ENCODE results near the gene COL4A5.

DNA sequence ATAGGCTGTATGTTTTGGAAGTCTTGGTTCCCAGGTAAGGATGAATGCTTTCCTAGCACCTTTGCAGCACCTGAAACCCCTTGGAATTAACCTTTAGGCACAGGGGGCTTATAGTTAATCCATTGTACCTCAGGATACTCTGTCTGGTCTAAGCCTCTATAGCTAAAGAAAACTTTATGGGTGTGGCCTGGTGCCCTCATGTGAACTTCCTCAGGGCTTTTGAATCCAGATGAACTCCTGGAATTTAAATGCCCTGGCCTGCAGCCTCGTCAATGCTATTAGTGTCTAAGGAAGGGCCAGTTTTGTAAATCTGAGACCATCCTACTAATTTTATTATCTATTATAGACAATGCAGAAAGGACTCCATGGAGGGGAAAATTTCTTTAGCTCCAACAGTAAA is 262.9 kb downstream of the COL4A5 start:
- TF ChIP-seq, protein P1, sequence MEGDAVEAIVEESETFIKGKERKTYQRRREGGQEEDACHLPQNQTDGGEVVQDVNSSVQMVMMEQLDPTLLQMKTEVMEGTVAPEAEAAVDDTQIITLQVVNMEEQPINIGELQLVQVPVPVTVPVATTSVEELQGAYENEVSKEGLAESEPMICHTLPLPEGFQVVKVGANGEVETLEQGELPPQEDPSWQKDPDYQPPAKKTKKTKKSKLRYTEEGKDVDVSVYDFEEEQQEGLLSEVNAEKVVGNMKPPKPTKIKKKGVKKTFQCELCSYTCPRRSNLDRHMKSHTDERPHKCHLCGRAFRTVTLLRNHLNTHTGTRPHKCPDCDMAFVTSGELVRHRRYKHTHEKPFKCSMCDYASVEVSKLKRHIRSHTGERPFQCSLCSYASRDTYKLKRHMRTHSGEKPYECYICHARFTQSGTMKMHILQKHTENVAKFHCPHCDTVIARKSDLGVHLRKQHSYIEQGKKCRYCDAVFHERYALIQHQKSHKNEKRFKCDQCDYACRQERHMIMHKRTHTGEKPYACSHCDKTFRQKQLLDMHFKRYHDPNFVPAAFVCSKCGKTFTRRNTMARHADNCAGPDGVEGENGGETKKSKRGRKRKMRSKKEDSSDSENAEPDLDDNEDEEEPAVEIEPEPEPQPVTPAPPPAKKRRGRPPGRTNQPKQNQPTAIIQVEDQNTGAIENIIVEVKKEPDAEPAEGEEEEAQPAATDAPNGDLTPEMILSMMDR (IDR thresholded peaks at IDR 0.05): no peak
- no peak for TF ChIP-seq POLR2A (IDR thresholded peaks at IDR 0.05)
